K562 (cell line): ENCODE results near the gene LY6G5B. TPM values are rescaled to one million over a fixed set of nuclear protein-coding genes. Genes with fewer than 3 reads are reported as not detected.

Experiments used
- CEBPG ChIP-seq, 3 experiments: fragments of 200-800 bp in 1 of 3; sonication (Bioruptor generic) in 1 of 3; sonication (generic) in 1 of 3; formaldehyde crosslinking in 1 of 3; IDR thresholded peaks in 2 of 3; conservative IDR thresholded peaks in 1 of 3; 2 replicates each; pipeline versions ENCODE4 v1.6.1 to v1.8.0; 2016 to 2022; ENCODE audit warnings: missing compliant biosample characterization in 2 of 3, missing genetic modification characterization in 2 of 3, mild to moderate bottlenecking in 1 of 3, missing genetic modification reagents in 1 of 3
- DMBX1 ChIP-seq: fragments of 250-450 bp; sonication (Bioruptor Pico); IDR thresholded peaks from 2 replicates; pipeline ENCODE4 v1.8.0; 2022; ENCODE audit warnings: inconsistent platforms, mild to moderate bottlenecking, moderate library complexity, borderline replicate concordance
- KDM4B ChIP-seq, 2 experiments: fragments of 450-650 bp in 1 of 2; sonication (generic) in 1 of 2; IDR thresholded peaks; 2 replicates each; pipeline ENCODE4 v1.6.1; 2016 to 2017; ENCODE audit warnings: borderline replicate concordance in 2 of 2, antibody characterized with exemption in 1 of 2, low read depth in 1 of 2, mild to moderate bottlenecking in 1 of 2
- NFRKB ChIP-seq: fragments of 450-650 bp; IDR thresholded peaks from 2 replicates; pipeline ENCODE4 v1.6.1; 2016; ENCODE audit warnings: low read depth
- STAT5A ChIP-seq: IDR thresholded peaks from 2 replicates; pipeline ENCODE4 v1.6.1; 2012; ENCODE audit warnings: low read length, inconsistent platforms, borderline replicate concordance
- ZNF143 ChIP-seq: sonication (generic); formaldehyde crosslinking; IDR thresholded peaks from 2 replicates; pipeline ENCODE4 v1.9.0; 2022; ENCODE audit warnings: mild to moderate bottlenecking, missing genetic modification reagents
- polyA plus RNA-seq, 8 experiments: library from polyadenylated mRNA; depleted of rRNA in 4 of 8; stranded (reverse) in 5 of 8; unstranded in 3 of 8; fragments of >200 nt; fragmentation: Nextera tagmentation in 2 of 8; fragmentation: Illumina TruSeq in 1 of 8; extraction: Ambion mirVana in 2 of 8; extraction: Trizol in 1 of 8; gene quantifications; 2 replicates each; pipeline versions ENCODE4 v1.2.1 to v1.2.3, GENCODE V29; 2011 to 2014; ENCODE audit warnings: inconsistent platforms in 1 of 8, missing spikeins in 1 of 8
- total RNA-seq, 7 experiments: library from RNA; depleted of rRNA in 6 of 7; stranded (reverse); fragments of >200 nt in 6 of 7; fragmentation: Illumina TruSeq in 2 of 7; extraction: Trizol in 2 of 7; gene quantifications; 2 replicates each; pipeline versions ENCODE4 v1.2.1 to v1.2.3, GENCODE V29; 2011 to 2021; ENCODE audit warnings: low replicate concordance in 1 of 7
- TF ChIP-seq, protein P1 (sequence below): fragments of 450-650 bp; IDR thresholded peaks from 2 replicates; pipeline ENCODE4 v1.6.1; 2017; ENCODE audit warnings: antibody characterized with exemption, mild to moderate bottlenecking
- TF ChIP-seq, protein P2 (sequence below): sonication (generic); formaldehyde crosslinking; IDR thresholded peaks from 2 replicates; pipeline ENCODE4 v1.8.0; 2023; ENCODE audit warnings: missing genetic modification reagents, mild to moderate bottlenecking, borderline replicate concordance
- TF ChIP-seq, protein P3 (sequence below): fragments of 250-450 bp; sonication (Bioruptor Pico); IDR thresholded peaks from 2 replicates; pipeline ENCODE4 v1.5.0; 2021; ENCODE audit warnings: mild to moderate bottlenecking, borderline replicate concordance
- TF ChIP-seq, protein P4 (sequence below): sonication (generic); formaldehyde crosslinking; IDR thresholded peaks from 2 replicates; pipeline ENCODE4 v1.9.0; 2022; ENCODE audit warnings: mild to moderate bottlenecking, missing genetic modification reagents

Gene LY6G5B
- total and polyA plus RNA-seq, 9 of the 15 experiments (the other 6 are each of a cell fraction or from before 2014, with no cell fraction given) = 6.0 to 27.0 (median 7.5) TPM

DNA sequence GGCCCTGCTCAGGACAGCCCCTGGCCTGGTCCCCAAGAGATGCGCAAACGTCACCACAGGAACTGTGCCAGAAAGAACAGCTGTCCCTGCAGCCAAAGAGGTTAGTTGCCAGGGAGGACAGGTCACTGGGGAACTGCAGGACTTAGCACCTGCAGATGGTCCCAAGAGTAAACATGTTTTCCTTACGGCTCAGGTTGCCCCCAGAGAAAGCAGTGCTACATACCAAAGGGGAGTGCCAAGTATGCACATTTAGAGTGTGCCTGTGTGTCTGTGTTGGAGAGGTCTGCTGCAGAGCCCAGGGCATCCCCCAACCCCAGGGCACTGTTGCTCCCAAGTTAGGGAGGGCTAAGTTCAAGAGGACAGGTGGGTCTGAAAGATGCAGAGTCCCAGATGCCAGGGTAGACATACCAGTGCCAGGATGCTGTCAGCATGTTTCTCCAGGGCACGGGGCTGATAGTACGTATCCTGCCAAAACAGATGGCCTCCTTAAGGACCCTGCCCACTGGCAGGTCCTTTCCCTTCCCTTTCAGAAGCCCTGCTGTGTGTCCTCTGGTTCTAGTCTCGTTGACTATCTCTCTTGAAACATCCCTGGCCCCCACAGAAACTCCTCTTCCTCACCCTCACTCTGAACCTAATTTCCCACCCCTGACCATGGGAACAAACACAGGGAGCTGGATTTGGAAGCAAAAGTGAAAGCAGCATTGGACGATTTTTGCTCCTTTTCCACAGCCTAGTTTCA lies 32.1 kb downstream of the LY6G5B start (continued):
- TF ChIP-seq, protein P1, sequence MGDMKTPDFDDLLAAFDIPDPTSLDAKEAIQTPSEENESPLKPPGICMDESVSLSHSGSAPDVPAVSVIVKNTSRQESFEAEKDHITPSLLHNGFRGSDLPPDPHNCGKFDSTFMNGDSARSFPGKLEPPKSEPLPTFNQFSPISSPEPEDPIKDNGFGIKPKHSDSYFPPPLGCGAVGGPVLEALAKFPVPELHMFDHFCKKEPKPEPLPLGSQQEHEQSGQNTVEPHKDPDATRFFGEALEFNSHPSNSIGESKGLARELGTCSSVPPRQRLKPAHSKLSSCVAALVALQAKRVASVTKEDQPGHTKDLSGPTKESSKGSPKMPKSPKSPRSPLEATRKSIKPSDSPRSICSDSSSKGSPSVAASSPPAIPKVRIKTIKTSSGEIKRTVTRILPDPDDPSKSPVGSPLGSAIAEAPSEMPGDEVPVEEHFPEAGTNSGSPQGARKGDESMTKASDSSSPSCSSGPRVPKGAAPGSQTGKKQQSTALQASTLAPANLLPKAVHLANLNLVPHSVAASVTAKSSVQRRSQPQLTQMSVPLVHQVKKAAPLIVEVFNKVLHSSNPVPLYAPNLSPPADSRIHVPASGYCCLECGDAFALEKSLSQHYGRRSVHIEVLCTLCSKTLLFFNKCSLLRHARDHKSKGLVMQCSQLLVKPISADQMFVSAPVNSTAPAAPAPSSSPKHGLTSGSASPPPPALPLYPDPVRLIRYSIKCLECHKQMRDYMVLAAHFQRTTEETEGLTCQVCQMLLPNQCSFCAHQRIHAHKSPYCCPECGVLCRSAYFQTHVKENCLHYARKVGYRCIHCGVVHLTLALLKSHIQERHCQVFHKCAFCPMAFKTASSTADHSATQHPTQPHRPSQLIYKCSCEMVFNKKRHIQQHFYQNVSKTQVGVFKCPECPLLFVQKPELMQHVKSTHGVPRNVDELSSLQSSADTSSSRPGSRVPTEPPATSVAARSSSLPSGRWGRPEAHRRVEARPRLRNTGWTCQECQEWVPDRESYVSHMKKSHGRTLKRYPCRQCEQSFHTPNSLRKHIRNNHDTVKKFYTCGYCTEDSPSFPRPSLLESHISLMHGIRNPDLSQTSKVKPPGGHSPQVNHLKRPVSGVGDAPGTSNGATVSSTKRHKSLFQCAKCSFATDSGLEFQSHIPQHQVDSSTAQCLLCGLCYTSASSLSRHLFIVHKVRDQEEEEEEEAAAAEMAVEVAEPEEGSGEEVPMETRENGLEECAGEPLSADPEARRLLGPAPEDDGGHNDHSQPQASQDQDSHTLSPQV = 0 out of 2 replicates have a peak, but pooled peaks have one; percentile 21
- TF ChIP-seq KDM4B (IDR thresholded peaks at IDR 0.05; ENCODE audit: borderline replicate concordance in 2 of 2, low read depth in 1 of 2) (0 out of 4 replicates have a peak, but pooled peaks of 1 of the 2 experiments have one; percentile 55), STAT5A (no peak), DMBX1 (CRISPR knock-in tag) (no peak), NFRKB (no peak), CEBPG (CRISPR knock-in tag; IDR thresholded peaks at IDR 0.05) (peak; percentile 52; the same call in 1 of the 2 replicates), CEBPG (tag; conservative IDR thresholded peaks at IDR 0.05 in 1 of 2, IDR thresholded peaks at IDR 0.05 in 1 of 2) (no peak), ZNF143 (CRISPR knock-in tag) (peak; percentile 56; the same call in 1 of the 2 replicates)
- TF ChIP-seq, protein P2, sequence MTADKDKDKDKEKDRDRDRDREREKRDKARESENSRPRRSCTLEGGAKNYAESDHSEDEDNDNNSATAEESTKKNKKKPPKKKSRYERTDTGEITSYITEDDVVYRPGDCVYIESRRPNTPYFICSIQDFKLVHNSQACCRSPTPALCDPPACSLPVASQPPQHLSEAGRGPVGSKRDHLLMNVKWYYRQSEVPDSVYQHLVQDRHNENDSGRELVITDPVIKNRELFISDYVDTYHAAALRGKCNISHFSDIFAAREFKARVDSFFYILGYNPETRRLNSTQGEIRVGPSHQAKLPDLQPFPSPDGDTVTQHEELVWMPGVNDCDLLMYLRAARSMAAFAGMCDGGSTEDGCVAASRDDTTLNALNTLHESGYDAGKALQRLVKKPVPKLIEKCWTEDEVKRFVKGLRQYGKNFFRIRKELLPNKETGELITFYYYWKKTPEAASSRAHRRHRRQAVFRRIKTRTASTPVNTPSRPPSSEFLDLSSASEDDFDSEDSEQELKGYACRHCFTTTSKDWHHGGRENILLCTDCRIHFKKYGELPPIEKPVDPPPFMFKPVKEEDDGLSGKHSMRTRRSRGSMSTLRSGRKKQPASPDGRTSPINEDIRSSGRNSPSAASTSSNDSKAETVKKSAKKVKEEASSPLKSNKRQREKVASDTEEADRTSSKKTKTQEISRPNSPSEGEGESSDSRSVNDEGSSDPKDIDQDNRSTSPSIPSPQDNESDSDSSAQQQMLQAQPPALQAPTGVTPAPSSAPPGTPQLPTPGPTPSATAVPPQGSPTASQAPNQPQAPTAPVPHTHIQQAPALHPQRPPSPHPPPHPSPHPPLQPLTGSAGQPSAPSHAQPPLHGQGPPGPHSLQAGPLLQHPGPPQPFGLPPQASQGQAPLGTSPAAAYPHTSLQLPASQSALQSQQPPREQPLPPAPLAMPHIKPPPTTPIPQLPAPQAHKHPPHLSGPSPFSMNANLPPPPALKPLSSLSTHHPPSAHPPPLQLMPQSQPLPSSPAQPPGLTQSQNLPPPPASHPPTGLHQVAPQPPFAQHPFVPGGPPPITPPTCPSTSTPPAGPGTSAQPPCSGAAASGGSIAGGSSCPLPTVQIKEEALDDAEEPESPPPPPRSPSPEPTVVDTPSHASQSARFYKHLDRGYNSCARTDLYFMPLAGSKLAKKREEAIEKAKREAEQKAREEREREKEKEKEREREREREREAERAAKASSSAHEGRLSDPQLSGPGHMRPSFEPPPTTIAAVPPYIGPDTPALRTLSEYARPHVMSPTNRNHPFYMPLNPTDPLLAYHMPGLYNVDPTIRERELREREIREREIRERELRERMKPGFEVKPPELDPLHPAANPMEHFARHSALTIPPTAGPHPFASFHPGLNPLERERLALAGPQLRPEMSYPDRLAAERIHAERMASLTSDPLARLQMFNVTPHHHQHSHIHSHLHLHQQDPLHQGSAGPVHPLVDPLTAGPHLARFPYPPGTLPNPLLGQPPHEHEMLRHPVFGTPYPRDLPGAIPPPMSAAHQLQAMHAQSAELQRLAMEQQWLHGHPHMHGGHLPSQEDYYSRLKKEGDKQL (CRISPR knock-in tag) = peak; percentile 9; the same call in 1 of the 2 replicates
- TF ChIP-seq, protein P3, sequence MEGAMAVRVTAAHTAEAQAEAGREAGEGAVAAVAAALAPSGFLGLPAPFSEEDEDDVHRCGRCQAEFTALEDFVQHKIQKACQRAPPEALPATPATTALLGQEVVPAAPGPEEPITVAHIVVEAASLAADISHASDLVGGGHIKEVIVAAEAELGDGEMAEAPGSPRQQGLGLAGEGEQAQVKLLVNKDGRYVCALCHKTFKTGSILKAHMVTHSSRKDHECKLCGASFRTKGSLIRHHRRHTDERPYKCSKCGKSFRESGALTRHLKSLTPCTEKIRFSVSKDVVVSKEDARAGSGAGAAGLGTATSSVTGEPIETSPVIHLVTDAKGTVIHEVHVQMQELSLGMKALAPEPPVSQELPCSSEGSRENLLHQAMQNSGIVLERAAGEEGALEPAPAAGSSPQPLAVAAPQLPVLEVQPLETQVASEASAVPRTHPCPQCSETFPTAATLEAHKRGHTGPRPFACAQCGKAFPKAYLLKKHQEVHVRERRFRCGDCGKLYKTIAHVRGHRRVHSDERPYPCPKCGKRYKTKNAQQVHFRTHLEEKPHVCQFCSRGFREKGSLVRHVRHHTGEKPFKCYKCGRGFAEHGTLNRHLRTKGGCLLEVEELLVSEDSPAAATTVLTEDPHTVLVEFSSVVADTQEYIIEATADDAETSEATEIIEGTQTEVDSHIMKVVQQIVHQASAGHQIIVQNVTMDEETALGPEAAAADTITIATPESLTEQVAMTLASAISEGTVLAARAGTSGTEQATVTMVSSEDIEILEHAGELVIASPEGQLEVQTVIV (CRISPR knock-in tag) = 0 out of 2 replicates have a peak, but pooled peaks have one; percentile 21
- TF ChIP-seq, protein P4, sequence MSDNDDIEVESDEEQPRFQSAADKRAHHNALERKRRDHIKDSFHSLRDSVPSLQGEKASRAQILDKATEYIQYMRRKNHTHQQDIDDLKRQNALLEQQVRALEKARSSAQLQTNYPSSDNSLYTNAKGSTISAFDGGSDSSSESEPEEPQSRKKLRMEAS (CRISPR knock-in tag) = peak; percentile 68
